ENCODE data around the gene PID1.

PID1 gene

DNA sequence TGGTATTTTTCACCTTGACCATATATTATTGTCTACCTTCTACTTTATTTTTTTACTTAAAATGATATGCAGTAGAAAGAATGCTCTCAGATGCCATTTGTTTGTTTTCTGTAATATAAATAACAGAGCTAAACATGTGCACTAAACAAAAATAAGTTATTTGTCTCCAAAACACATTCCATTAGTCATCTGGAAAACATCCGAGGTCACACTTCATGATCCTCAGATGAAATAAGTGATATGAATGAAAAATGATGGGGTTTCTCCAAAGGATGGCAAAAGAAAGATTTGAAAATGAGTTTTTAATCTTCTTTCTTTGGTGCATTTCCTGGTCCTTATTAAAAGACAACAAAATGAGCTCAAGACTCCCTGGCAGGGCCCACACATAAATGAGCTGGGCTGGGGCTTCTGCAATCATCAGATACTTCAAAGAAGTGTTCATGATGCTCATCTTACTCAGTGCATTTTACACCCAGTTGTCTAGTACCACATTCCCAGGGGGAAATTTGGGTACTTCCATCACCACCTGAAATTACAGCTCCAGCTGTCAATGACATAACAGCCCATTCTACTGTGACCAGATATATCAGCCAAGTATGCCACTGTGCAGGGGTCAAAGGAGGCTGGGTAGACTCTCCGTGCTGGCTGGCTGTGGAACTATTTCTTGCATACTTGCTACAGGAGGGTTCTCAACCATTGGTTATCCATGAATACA lies 283.5 kb downstream of the PID1 start:
- DNase-seq, result no peak

DNA sequence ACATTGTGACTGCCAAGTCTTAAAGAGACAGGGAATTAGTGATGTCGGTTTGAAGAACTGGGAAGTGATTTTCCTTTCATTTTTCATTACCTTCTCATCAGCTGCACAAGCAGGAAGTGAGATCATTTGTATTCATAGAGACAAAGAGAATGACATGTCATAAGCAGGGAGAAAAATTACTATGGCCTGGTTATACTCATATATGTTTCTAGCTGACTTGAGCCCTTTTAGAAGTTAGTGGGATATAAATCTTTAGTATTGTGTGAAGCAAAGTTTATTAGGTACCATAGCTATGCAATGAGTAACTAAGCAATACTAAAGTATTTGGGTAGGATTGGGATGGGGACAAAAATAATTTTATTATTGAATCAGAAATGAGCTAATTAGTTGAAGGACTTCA lies 284.1 kb downstream of the PID1 start:
- DNase-seq, result no peak

GRCh38 chr2:228983700-228984099 lies 287.4 kb downstream of the PID1 start:
- no peak for DNase-seq

DNA sequence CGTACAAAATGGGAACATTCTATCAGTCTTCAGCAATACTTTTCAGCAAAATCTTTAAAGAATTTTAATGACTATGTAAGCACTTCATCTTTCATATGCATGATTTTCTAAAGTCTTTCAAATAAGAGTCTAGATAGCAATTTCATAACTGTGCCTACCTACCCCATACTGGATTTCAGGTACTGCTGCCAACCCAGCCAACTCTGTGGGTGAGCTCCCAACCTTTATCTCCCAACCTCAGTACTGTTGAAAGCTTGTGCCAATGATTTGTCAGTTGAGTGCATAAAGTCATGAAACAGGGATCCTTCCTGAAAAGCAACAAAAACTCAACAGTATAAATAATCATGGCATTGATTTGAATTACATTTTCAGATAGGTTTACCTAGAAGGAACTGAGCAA lies 296.9 kb downstream of the PID1 start:
- no peak for DNase-seq
